Activated T-cell treated with anti-CD3 and anti-CD28 coated beads, Interleukin-2, amount 50 U/mL, for 72 hours (primary cell): Measurements from ENCODE around the gene KIRREL3. TPM values are rescaled to one million over a fixed set of nuclear protein-coding genes. Genes with fewer than 3 reads are reported as not detected.

Source experiments
- ATAC-seq, 2 donors: fragments of 150-1000 bp; cut with Tn5 transposase; replicated peaks in 1 of 2; 2 replicates each; pipeline ENCODE4 v1.10.0; 2021; ENCODE audit warnings: moderate library complexity in 2 of 2, mild to moderate bottlenecking in 1 of 2
- DNase-seq, 2 donors: peaks; one replicate each; pipeline ENCODE4 v3.0.0; 2021 to 2022; ENCODE audit warnings: mixed read lengths in 1 of 2
- H3K27ac Mint-ChIP-seq: one replicate; pipeline ENCODE4 v1.8.0; 2022; ENCODE audit warnings: mild to moderate bottlenecking, moderate library complexity, mixed read lengths
- H3K27me3 Mint-ChIP-seq: one replicate; pipeline ENCODE4 v1.8.0; 2022; ENCODE audit warnings: low read depth, mixed read lengths
- H3K36me3 Mint-ChIP-seq, 2 donors: one replicate each; pipeline ENCODE4 v1.8.0; 2022; ENCODE audit warnings: mixed read lengths in 2 of 2, mild to moderate bottlenecking in 1 of 2; ENCODE audit not compliant: insufficient read depth in 2 of 2
- H3K4me1 Mint-ChIP-seq: one replicate; pipeline ENCODE4 v1.8.0; 2022; ENCODE audit warnings: low read depth, mixed read lengths
- H3K4me3 Mint-ChIP-seq, 2 donors: one replicate each; pipeline ENCODE4 v1.8.0; 2022; ENCODE audit warnings: mild to moderate bottlenecking in 2 of 2, mixed read lengths in 2 of 2, moderate library complexity in 2 of 2
- H3K9me3 Mint-ChIP-seq, 2 donors: one replicate each; pipeline ENCODE4 v1.8.0; 2022; ENCODE audit warnings: mixed read lengths in 2 of 2
- total RNA-seq, 2 donors: library from RNA; stranded (reverse); gene quantifications; one replicate each; pipeline ENCODE4 v1.2.3, GENCODE V29; 2022

The KIRREL3 gene
- total RNA-seq, 2 donors from 2014 or later, result not detected

- Mint-ChIP-seq H3K9me3 (no peaks in the 10 kb centered on the region), H3K36me3 (no peaks in the 10 kb centered on the region), H3K27me3 (peaks cover 15% of the 10 kb centered on the region), H3K4me1 (no peaks in the 10 kb centered on the region), H3K27ac (no peak overlapping the region), H3K4me3 (no peak overlapping the region)
- DNase-seq (no peak), ATAC-seq (no peak)
These were observed 505.7 kb downstream of the KIRREL3 start for GRCh38 chr11:126494831-126495230.

- Mint-ChIP-seq H3K9me3 (no peaks in the 10 kb centered on the region), H3K36me3 (no peaks in the 10 kb centered on the region), H3K4me3 (no peak overlapping the region), H3K27ac (no peak overlapping the region), H3K4me1 (no peaks in the 10 kb centered on the region), H3K27me3 (peaks cover 7% of the 10 kb centered on the region)
- DNase-seq, result no peak
- ATAC-seq, result no peak
These were observed 508.1 kb downstream of the KIRREL3 start for GRCh38 chr11:126492331-126493082.

- DNase-seq (no peak), ATAC-seq (no peak)
- H3K27me3 Mint-ChIP-seq, result no peaks in the 10 kb centered on the region
- H3K4me1 Mint-ChIP-seq, result no peaks in the 10 kb centered on the region
- H3K4me3 Mint-ChIP-seq, result no peak overlapping the region
- no peak overlapping the region for H3K27ac Mint-ChIP-seq
- no peaks in the 10 kb centered on the region for H3K36me3 Mint-ChIP-seq
- H3K9me3 Mint-ChIP-seq, result no peaks in the 10 kb centered on the region
These were observed 509.5 kb downstream of the KIRREL3 start for GRCh38 chr11:126491092-126491491.

GRCh38 chr11:126489836-126490660 lies 510.5 kb downstream of the KIRREL3 start:
- no peak for DNase-seq
- no peaks in the 10 kb centered on the region for H3K27me3 Mint-ChIP-seq
- no peaks in the 10 kb centered on the region for H3K4me1 Mint-ChIP-seq
- H3K36me3 Mint-ChIP-seq, result no peaks in the 10 kb centered on the region
- H3K9me3 Mint-ChIP-seq, result no peaks in the 10 kb centered on the region
- no peak overlapping the region for H3K27ac Mint-ChIP-seq
- no peak overlapping the region for H3K4me3 Mint-ChIP-seq
- ATAC-seq, result no peak

- H3K4me3 Mint-ChIP-seq, result no peak overlapping the region
- ATAC-seq, result no peak
- H3K4me1 Mint-ChIP-seq, result no peaks in the 10 kb centered on the region
- H3K27ac Mint-ChIP-seq, result no peak overlapping the region
- no peaks in the 10 kb centered on the region for H3K27me3 Mint-ChIP-seq
- no peaks in the 10 kb centered on the region for H3K36me3 Mint-ChIP-seq
- DNase-seq, result no peak
- H3K9me3 Mint-ChIP-seq, result no peaks in the 10 kb centered on the region
These were observed 511.8 kb downstream of the KIRREL3 start for GRCh38 chr11:126488591-126489370.

- Mint-ChIP-seq H3K4me3 (no peak overlapping the region), H3K27ac (no peak overlapping the region), H3K36me3 (no peaks in the 10 kb centered on the region), H3K4me1 (no peaks in the 10 kb centered on the region), H3K27me3 (no peaks in the 10 kb centered on the region), H3K9me3 (no peaks in the 10 kb centered on the region)
- DNase-seq (no peak), ATAC-seq (no peak)
These were observed 512.9 kb downstream of the KIRREL3 start for GRCh38 chr11:126487711-126488110.

GRCh38 chr11:126485986-126486635 lies 514.5 kb downstream of the KIRREL3 start:
- Mint-ChIP-seq H3K9me3 (no peaks in the 10 kb centered on the region), H3K27me3 (no peaks in the 10 kb centered on the region), H3K36me3 (no peaks in the 10 kb centered on the region), H3K4me3 (no peak overlapping the region), H3K27ac (no peak overlapping the region), H3K4me1 (no peaks in the 10 kb centered on the region)
- ATAC-seq (no peak), DNase-seq (no peak)

- DNase-seq (no peak), ATAC-seq (no peak)
- Mint-ChIP-seq H3K27me3 (no peaks in the 10 kb centered on the region), H3K27ac (no peak overlapping the region), H3K9me3 (no peaks in the 10 kb centered on the region), H3K36me3 (no peaks in the 10 kb centered on the region), H3K4me3 (no peak overlapping the region), H3K4me1 (peaks cover 7% of the 10 kb centered on the region)
These were observed 515.4 kb downstream of the KIRREL3 start for GRCh38 chr11:126485021-126485792.

GRCh38 chr11:126484266-126484665 lies 516.3 kb downstream of the KIRREL3 start:
- no peak overlapping the region for H3K4me3 Mint-ChIP-seq
- DNase-seq (no peak), ATAC-seq (no peak)
- H3K27ac Mint-ChIP-seq, result no peak overlapping the region
- no peaks in the 10 kb centered on the region for H3K9me3 Mint-ChIP-seq
- H3K27me3 Mint-ChIP-seq, result no peaks in the 10 kb centered on the region
- no peaks in the 10 kb centered on the region for H3K36me3 Mint-ChIP-seq
- H3K4me1 Mint-ChIP-seq, result peaks cover 7% of the 10 kb centered on the region

GRCh38 chr11:126483621-126484195 lies 516.9 kb downstream of the KIRREL3 start:
- Mint-ChIP-seq H3K4me1 (peaks cover 8% of the 10 kb centered on the region), H3K9me3 (no peaks in the 10 kb centered on the region), H3K36me3 (no peaks in the 10 kb centered on the region), H3K27ac (no peak overlapping the region), H3K27me3 (no peaks in the 10 kb centered on the region), H3K4me3 (no peak overlapping the region)
- no peak for DNase-seq
- no peak for ATAC-seq

- ATAC-seq (no peak), DNase-seq (no peak)
- no peak overlapping the region for H3K4me3 Mint-ChIP-seq
- no peaks in the 10 kb centered on the region for H3K36me3 Mint-ChIP-seq
- no peaks in the 10 kb centered on the region for H3K9me3 Mint-ChIP-seq
- H3K27ac Mint-ChIP-seq, result no peak overlapping the region
- H3K27me3 Mint-ChIP-seq, result no peaks in the 10 kb centered on the region
- peaks cover 18% of the 10 kb centered on the region for H3K4me1 Mint-ChIP-seq
These were observed 517.9 kb downstream of the KIRREL3 start for GRCh38 chr11:126482586-126483108.

- Mint-ChIP-seq H3K4me3 (no peak overlapping the region), H3K4me1 (peaks cover 21% of the 10 kb centered on the region), H3K27ac (no peak overlapping the region), H3K9me3 (no peaks in the 10 kb centered on the region), H3K27me3 (no peaks in the 10 kb centered on the region), H3K36me3 (no peaks in the 10 kb centered on the region)
- DNase-seq (no peak), ATAC-seq (no peak)
These were observed 519.3 kb downstream of the KIRREL3 start for GRCh38 chr11:126481303-126481680.
